Mesendoderm (in vitro differentiated cells): ENCODE results near the gene CASD1.

Source experiments
- DNase-seq: peaks from one replicate; pipeline ENCODE4 v3.0.0; 2013
- H2AK5ac ChIP-seq: 2 replicates; pipeline ENCODE4 v1.6.1; 2013; ENCODE audit warnings: low read length, inconsistent platforms
- H2BK120ac ChIP-seq: 2 replicates; pipeline ENCODE4 v1.6.1; 2013; ENCODE audit warnings: low read depth, mild to moderate bottlenecking, low read length, moderate library complexity, mixed read lengths
- H2BK15ac ChIP-seq: replicated peaks from 2 replicates; pipeline ENCODE4 v1.6.1; 2013; ENCODE audit warnings: low read depth, mild to moderate bottlenecking, moderate library complexity
- H2BK5ac ChIP-seq: 2 replicates; pipeline ENCODE4 v1.6.1; 2013; ENCODE audit warnings: low read length, inconsistent platforms
- H3K18ac ChIP-seq: 2 replicates; pipeline ENCODE4 v1.6.1; 2013; ENCODE audit warnings: mild to moderate bottlenecking, low read length, mixed read lengths
- H3K23ac ChIP-seq: one replicate; pipeline ENCODE4 v1.6.1; 2013; ENCODE audit warnings: low read length
- H3K27ac ChIP-seq: 2 replicates; pipeline ENCODE4 v1.5.1; 2013; ENCODE audit warnings: low read depth, mild to moderate bottlenecking, inconsistent platforms, low read length, moderate library complexity
- H3K27me3 ChIP-seq: 2 replicates; pipeline ENCODE4 v1.6.1; 2013; ENCODE audit warnings: low read length, control low read depth, mild to moderate bottlenecking, inconsistent platforms; ENCODE audit not compliant: insufficient read depth, poor library complexity
- H3K36me3 ChIP-seq: 2 replicates; pipeline ENCODE4 v1.6.1; 2013; ENCODE audit warnings: low read length, inconsistent platforms; ENCODE audit not compliant: control insufficient read depth, insufficient read depth
- H3K4ac ChIP-seq: one replicate; pipeline ENCODE4 v1.6.1; 2013; ENCODE audit warnings: low read depth, mild to moderate bottlenecking, low read length, moderate library complexity
- H3K4me1 ChIP-seq: 2 replicates; pipeline ENCODE4 v1.6.1; 2013; ENCODE audit warnings: low read depth, low read length, inconsistent platforms; ENCODE audit not compliant: control insufficient read depth
- H3K4me2 ChIP-seq: 2 replicates; pipeline ENCODE4 v1.6.1; 2013; ENCODE audit warnings: low read length
- H3K4me3 ChIP-seq: 2 replicates; pipeline ENCODE4 v1.5.1; 2013; ENCODE audit warnings: mild to moderate bottlenecking, low read length
- H3K56ac ChIP-seq: one replicate; pipeline ENCODE4 v1.6.1; 2013; ENCODE audit warnings: low read length
- H3K79me1 ChIP-seq: 2 replicates; pipeline ENCODE4 v1.6.1; 2013; ENCODE audit warnings: low read length, inconsistent platforms
- H3K79me2 ChIP-seq: 2 replicates; pipeline ENCODE4 v1.6.1; 2013; ENCODE audit warnings: mild to moderate bottlenecking, low read length; ENCODE audit not compliant: control insufficient read depth, insufficient read depth
- H3K9ac ChIP-seq: 2 replicates; pipeline ENCODE4 v1.6.1; 2013; ENCODE audit warnings: low read length, inconsistent platforms
- H4K5ac ChIP-seq: one replicate; pipeline ENCODE4 v1.6.1; 2013; ENCODE audit warnings: low read length
- H4K8ac ChIP-seq: one replicate; pipeline ENCODE4 v1.6.1; 2013; ENCODE audit warnings: low read depth, mild to moderate bottlenecking, control low read depth, low read length, moderate library complexity
- WGBS: extraction: QIAGEN DNeasy Blood & Tissue Kit; methylation state at CpG from one replicate; pipeline ENCODE4 v1.1.7; 2013; ENCODE audit warnings: low lambda C conversion rate, missing lambda C conversion rate; ENCODE audit not compliant: insufficient coverage; ENCODE audit errors: extremely low coverage; 5-methylcytosine and 5-hydroxymethylcytosine counted together

CASD1 gene

DNA sequence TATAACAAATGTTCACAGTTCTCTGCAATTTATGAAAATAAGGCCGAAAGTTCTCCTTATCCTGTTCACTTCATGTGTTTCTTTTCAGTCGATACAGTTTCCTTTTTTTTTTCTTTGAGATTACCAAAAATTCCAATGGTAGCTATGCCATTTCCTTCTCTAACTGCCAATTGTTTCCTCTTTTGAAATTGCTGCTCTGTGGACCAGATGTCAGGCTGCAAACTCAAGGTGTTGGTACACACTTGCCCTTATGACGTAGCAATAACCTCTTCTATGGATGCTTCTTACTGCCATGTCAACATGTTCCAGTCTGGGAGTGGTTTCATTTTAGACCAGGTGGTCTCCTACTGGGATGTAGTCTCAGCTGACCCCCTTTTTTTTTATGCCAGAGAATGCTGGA lies 52.9 kb downstream of the CASD1 start:
- Histone ChIP-seq H3K27ac (no peak overlapping the region), H4K5ac (no peak overlapping the region), H2BK15ac (no peak overlapping the region), H3K23ac (no peak overlapping the region), H2AK5ac (no peak overlapping the region), H2BK5ac (no peak overlapping the region), H3K9ac (no peak overlapping the region), H3K4me3 (no peak overlapping the region), H3K18ac (no peak overlapping the region), H3K56ac (no peak overlapping the region), H3K36me3 (no peaks in the 10 kb centered on the region), H2BK120ac (no peak overlapping the region), H3K79me1 (no peaks in the 10 kb centered on the region), H3K27me3 (no peaks in the 10 kb centered on the region), H3K4me1 (no peaks in the 10 kb centered on the region), H3K4ac (no peak overlapping the region), H4K8ac (no peak overlapping the region), H3K4me2 (no peak overlapping the region), H3K79me2 (no peaks in the 10 kb centered on the region)
- DNase-seq: no peak
- no CpG with 5 or more reads among the region's 3 CpGs for WGBS

DNA sequence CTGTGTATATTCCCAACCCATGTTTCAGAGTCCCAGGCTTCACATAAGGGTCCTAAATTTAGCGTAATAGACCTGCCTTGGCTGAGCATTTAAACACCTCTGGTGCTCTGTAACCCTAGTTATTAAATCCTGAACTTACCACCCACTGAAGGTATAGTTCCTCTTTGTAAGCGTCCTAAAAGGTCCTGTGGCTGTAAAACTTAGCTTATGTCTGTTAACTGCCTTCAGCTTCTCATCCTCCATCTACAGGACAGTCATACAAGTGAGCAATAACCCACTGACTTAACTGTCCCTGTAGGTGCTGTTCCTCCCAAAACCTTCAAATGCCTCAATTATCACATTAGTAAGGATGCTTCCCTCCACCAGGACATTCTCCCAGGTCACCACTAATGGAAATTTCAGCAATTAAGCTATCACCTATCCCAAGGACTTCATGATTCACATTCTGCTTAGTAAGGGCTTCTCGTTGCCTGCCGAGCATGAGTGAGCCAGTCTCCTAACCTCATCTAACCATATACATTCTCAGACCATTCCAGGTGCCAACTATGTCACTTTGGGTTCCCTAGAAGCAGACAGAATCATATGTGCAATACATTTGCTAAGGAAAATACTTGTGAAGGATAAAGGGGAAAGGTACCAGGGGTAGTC lies 55.8 kb downstream of the CASD1 start:
- Histone ChIP-seq H3K4ac (no peak overlapping the region), H3K79me1 (no peaks in the 10 kb centered on the region), H4K5ac (no peak overlapping the region), H2BK15ac (no peak overlapping the region), H2BK5ac (no peak overlapping the region), H3K18ac (no peak overlapping the region), H3K9ac (no peak overlapping the region), H3K23ac (no peak overlapping the region), H4K8ac (no peak overlapping the region), H3K4me3 (no peak overlapping the region), H2AK5ac (no peak overlapping the region), H3K56ac (no peak overlapping the region), H2BK120ac (no peak overlapping the region), H3K79me2 (no peaks in the 10 kb centered on the region), H3K4me2 (no peak overlapping the region), H3K4me1 (no peaks in the 10 kb centered on the region), H3K27me3 (no peaks in the 10 kb centered on the region), H3K27ac (no peak overlapping the region), H3K36me3 (no peaks in the 10 kb centered on the region)
- DNase-seq: no peak
- no CpG with 5 or more reads among the region's 4 CpGs for WGBS

- Histone ChIP-seq H3K36me3 (no peaks in the 10 kb centered on the region), H3K79me2 (no peaks in the 10 kb centered on the region), H3K56ac (no peak overlapping the region), H3K27ac (no peak overlapping the region), H4K8ac (no peak overlapping the region), H3K4me2 (no peak overlapping the region), H2BK120ac (no peak overlapping the region), H3K4me1 (no peaks in the 10 kb centered on the region), H3K27me3 (no peaks in the 10 kb centered on the region), H3K23ac (no peak overlapping the region), H2BK5ac (no peak overlapping the region), H3K79me1 (no peaks in the 10 kb centered on the region), H3K4me3 (no peak overlapping the region), H3K18ac (no peak overlapping the region), H2AK5ac (no peak overlapping the region), H3K9ac (no peak overlapping the region), H3K4ac (no peak overlapping the region), H4K5ac (no peak overlapping the region), H2BK15ac (no peak overlapping the region)
- DNase-seq: no peak
These were observed 57.8 kb downstream of the CASD1 start for GRCh38 chr7:94567396-94567795.

DNA sequence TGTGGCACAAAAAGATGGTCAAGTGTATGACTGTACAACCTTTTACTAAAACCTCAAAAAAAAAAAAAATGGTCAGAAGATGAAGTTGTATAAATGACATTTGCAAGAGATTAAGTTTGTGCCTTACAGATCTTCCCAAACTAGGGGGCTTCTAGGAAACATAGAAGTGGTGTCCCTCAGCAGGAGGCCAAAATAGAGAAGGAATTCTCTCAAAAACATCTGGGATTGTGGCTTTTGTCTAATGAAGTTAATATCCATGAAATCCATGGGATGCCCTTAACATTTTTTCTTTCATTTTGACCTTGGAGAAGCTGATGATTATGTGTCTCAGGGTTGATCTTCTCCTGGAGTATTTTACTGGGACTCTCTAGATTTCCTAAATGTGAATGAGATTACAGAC lies 62.2 kb downstream of the CASD1 start:
- H2BK5ac ChIP-seq: no peak overlapping the region
- H3K23ac ChIP-seq: no peak overlapping the region
- no peaks in the 10 kb centered on the region for H3K4me1 ChIP-seq
- no peak overlapping the region for H3K4me3 ChIP-seq
- no peaks in the 10 kb centered on the region for H3K27me3 ChIP-seq
- H3K4me2 ChIP-seq: no peak overlapping the region
- no peak overlapping the region for H3K4ac ChIP-seq
- H4K8ac ChIP-seq: no peak overlapping the region
- no peak overlapping the region for H3K56ac ChIP-seq
- no peak overlapping the region for H2BK15ac ChIP-seq
- no peaks in the 10 kb centered on the region for H3K79me1 ChIP-seq
- H3K36me3 ChIP-seq: no peaks in the 10 kb centered on the region
- no peak overlapping the region for H2AK5ac ChIP-seq
- H3K79me2 ChIP-seq: no peaks in the 10 kb centered on the region
- no peak for DNase-seq
- H3K27ac ChIP-seq: no peak overlapping the region
- no peak overlapping the region for H4K5ac ChIP-seq
- H3K18ac ChIP-seq: no peak overlapping the region
- no peak overlapping the region for H2BK120ac ChIP-seq
- H3K9ac ChIP-seq: no peak overlapping the region

GRCh38 chr7:94575646-94576045 lies 66.0 kb downstream of the CASD1 start:
- H3K79me2 ChIP-seq: no peaks in the 10 kb centered on the region
- H2AK5ac ChIP-seq: no peak overlapping the region
- H2BK15ac ChIP-seq: no peak overlapping the region
- H3K36me3 ChIP-seq: no peaks in the 10 kb centered on the region
- H3K79me1 ChIP-seq: no peaks in the 10 kb centered on the region
- no peak overlapping the region for H3K56ac ChIP-seq
- H3K27me3 ChIP-seq: no peaks in the 10 kb centered on the region
- no peak overlapping the region for H3K18ac ChIP-seq
- H4K5ac ChIP-seq: no peak overlapping the region
- H3K4me2 ChIP-seq: no peak overlapping the region
- no peak for DNase-seq
- H3K4me3 ChIP-seq: no peak overlapping the region
- H3K9ac ChIP-seq: no peak overlapping the region
- no peaks in the 10 kb centered on the region for H3K4me1 ChIP-seq
- H3K27ac ChIP-seq: no peak overlapping the region
- H2BK120ac ChIP-seq: no peak overlapping the region
- no peak overlapping the region for H4K8ac ChIP-seq
- H3K4ac ChIP-seq: no peak overlapping the region
- WGBS: no CpG with 5 or more reads among the region's 2 CpGs
- H3K23ac ChIP-seq: no peak overlapping the region
- H2BK5ac ChIP-seq: no peak overlapping the region

DNA sequence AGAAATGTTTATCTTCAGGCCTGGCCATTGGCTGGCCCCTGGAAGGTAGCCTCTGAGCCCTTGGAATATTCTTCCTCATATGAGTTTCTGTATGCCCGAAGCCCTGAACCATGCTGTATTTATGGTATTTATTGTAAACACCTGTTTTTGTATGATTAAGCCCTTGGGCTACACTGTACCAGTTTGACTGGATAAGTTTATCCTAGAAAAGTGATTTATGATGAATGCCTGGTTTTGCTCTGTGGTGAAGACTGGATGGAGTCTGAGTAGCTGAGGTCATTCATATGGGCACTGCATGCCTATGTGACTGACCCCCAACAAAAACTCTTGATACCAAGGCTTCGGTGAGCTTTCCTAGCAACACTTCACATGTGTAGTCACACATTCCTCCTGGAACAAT lies 66.7 kb downstream of the CASD1 start:
- Histone ChIP-seq H3K9ac (no peak overlapping the region), H3K36me3 (no peaks in the 10 kb centered on the region), H3K4me1 (no peaks in the 10 kb centered on the region), H3K4me2 (no peak overlapping the region), H3K79me1 (no peaks in the 10 kb centered on the region), H3K4ac (no peak overlapping the region), H2BK15ac (no peak overlapping the region), H3K79me2 (no peaks in the 10 kb centered on the region), H3K27me3 (no peaks in the 10 kb centered on the region), H4K8ac (no peak overlapping the region), H4K5ac (no peak overlapping the region), H2BK120ac (no peak overlapping the region), H2AK5ac (no peak overlapping the region), H2BK5ac (no peak overlapping the region), H3K56ac (no peak overlapping the region), H3K23ac (no peak overlapping the region), H3K27ac (no peak overlapping the region), H3K4me3 (no peak overlapping the region), H3K18ac (no peak overlapping the region)
- WGBS: no CpG with 5 or more reads among the region's 2 CpGs
- DNase-seq: no peak
